Measurements from ENCODE around the gene CDH12.

CDH12 gene

GRCh38 chr5:22277006-22277405 lies 576.1 kb downstream of the CDH12 start:
- TF ChIP-seq RAD21 (IDR thresholded peaks at IDR 0.05; ENCODE audit: low read depth) (no peak), FOXM1 (IDR thresholded peaks at IDR 0.05; ENCODE audit: borderline replicate concordance, low read depth) (no peak), NFIC (IDR thresholded peaks at IDR 0.05) (no peak), CREB1 (IDR thresholded peaks at IDR 0.05; ENCODE audit: low read depth) (no peak), USF1 (IDR thresholded peaks at IDR 0.05) (no peak), CEBPB (IDR thresholded peaks at IDR 0.05) (no peak), TCF12 (IDR thresholded peaks at IDR 0.05; ENCODE audit: low read depth) (no peak), MAX (IDR thresholded peaks at IDR 0.05) (no peak), TEAD4 (IDR thresholded peaks at IDR 0.05) (no peak), TAF1 (IDR thresholded peaks at IDR 0.05; ENCODE audit: low read depth) (no peak), EP300 (IDR thresholded peaks at IDR 0.05; ENCODE audit: borderline replicate concordance) (no peak), EGR1 (IDR thresholded peaks at IDR 0.05) (no peak), YY1 (IDR thresholded peaks at IDR 0.05; ENCODE audit: low read depth) (no peak)
- TF ChIP-seq, protein P1, sequence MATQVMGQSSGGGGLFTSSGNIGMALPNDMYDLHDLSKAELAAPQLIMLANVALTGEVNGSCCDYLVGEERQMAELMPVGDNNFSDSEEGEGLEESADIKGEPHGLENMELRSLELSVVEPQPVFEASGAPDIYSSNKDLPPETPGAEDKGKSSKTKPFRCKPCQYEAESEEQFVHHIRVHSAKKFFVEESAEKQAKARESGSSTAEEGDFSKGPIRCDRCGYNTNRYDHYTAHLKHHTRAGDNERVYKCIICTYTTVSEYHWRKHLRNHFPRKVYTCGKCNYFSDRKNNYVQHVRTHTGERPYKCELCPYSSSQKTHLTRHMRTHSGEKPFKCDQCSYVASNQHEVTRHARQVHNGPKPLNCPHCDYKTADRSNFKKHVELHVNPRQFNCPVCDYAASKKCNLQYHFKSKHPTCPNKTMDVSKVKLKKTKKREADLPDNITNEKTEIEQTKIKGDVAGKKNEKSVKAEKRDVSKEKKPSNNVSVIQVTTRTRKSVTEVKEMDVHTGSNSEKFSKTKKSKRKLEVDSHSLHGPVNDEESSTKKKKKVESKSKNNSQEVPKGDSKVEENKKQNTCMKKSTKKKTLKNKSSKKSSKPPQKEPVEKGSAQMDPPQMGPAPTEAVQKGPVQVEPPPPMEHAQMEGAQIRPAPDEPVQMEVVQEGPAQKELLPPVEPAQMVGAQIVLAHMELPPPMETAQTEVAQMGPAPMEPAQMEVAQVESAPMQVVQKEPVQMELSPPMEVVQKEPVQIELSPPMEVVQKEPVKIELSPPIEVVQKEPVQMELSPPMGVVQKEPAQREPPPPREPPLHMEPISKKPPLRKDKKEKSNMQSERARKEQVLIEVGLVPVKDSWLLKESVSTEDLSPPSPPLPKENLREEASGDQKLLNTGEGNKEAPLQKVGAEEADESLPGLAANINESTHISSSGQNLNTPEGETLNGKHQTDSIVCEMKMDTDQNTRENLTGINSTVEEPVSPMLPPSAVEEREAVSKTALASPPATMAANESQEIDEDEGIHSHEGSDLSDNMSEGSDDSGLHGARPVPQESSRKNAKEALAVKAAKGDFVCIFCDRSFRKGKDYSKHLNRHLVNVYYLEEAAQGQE (IDR thresholded peaks at IDR 0.05; ENCODE audit: low read depth), result no peak

GRCh38 chr5:22258139-22258538 lies 595.0 kb downstream of the CDH12 start:
- TF ChIP-seq FOXM1 (IDR thresholded peaks at IDR 0.05; ENCODE audit: borderline replicate concordance, low read depth), result no peak
- TF ChIP-seq ZBTB7A (IDR thresholded peaks at IDR 0.05; ENCODE audit: low read depth), result no peak
- no peak for TF ChIP-seq TCF12 (IDR thresholded peaks at IDR 0.05; ENCODE audit: low read depth)

- TF ChIP-seq, protein P1 (IDR thresholded peaks at IDR 0.05; ENCODE audit: low read depth), result no peak
- TF ChIP-seq NFIC (IDR thresholded peaks at IDR 0.05) (no peak), CEBPB (IDR thresholded peaks at IDR 0.05) (no peak), RAD21 (IDR thresholded peaks at IDR 0.05; ENCODE audit: low read depth) (no peak), MAX (IDR thresholded peaks at IDR 0.05) (no peak), TEAD4 (IDR thresholded peaks at IDR 0.05) (no peak), TAF1 (IDR thresholded peaks at IDR 0.05; ENCODE audit: low read depth) (no peak), EGR1 (IDR thresholded peaks at IDR 0.05) (no peak)
Observed at GRCh38 chr5:22250528-22250927, 602.6 kb downstream of the CDH12 start.

- no peak for TF ChIP-seq CREB1 (IDR thresholded peaks at IDR 0.05; ENCODE audit: low read depth)
- TF ChIP-seq YY1 (IDR thresholded peaks at IDR 0.05; ENCODE audit: low read depth), result no peak
- TF ChIP-seq MAX (IDR thresholded peaks at IDR 0.05), result no peak
- TF ChIP-seq USF1 (IDR thresholded peaks at IDR 0.05), result no peak
- TF ChIP-seq NFIC (IDR thresholded peaks at IDR 0.05), result no peak
- no peak for TF ChIP-seq EGR1 (IDR thresholded peaks at IDR 0.05)
- no peak for TF ChIP-seq TCF12 (IDR thresholded peaks at IDR 0.05; ENCODE audit: low read depth)
- TF ChIP-seq FOXM1 (IDR thresholded peaks at IDR 0.05; ENCODE audit: borderline replicate concordance, low read depth), result no peak
- TF ChIP-seq, protein P1 (IDR thresholded peaks at IDR 0.05; ENCODE audit: low read depth), result no peak
- TF ChIP-seq EP300 (IDR thresholded peaks at IDR 0.05; ENCODE audit: borderline replicate concordance), result no peak
- no peak for TF ChIP-seq TEAD4 (IDR thresholded peaks at IDR 0.05)
- no peak for TF ChIP-seq RAD21 (IDR thresholded peaks at IDR 0.05; ENCODE audit: low read depth)
- TF ChIP-seq ZBTB7A (IDR thresholded peaks at IDR 0.05; ENCODE audit: low read depth), result no peak
Observed at GRCh38 chr5:22249209-22249729, 603.9 kb downstream of the CDH12 start.
